Hematopoietic multipotent progenitor cell treated with erythropoietin and hydrocortisone succinate and interleukin-3 and kit ligand, for 15 days (in vitro differentiated cells): ENCODE measurements around the gene TMEM86A.
A peak's percentile ranks its signal among the peaks of the same experiment; 100 is the strongest.

ENCODE experiments used
- DNase-seq: peaks from one replicate; pipeline ENCODE4 v3.0.0-alpha.2; 2015; ENCODE audit warnings: low spot score

TMEM86A gene

GRCh38 chr11:18726040-18726439 is 27.5 kb downstream of the TMEM86A start, which contains the start of gene IGSF22:
Gene IGSF22 (minus strand): TSS chr11:18726188. CDS start chr11:18724236, 1,952 bp downstream.
- no peak for DNase-seq

- DNase-seq, result peak; percentile 11
These were observed 29.1 kb downstream of the TMEM86A start for GRCh38 chr11:18727479-18728236.

GRCh38 chr11:18728658-18729057 is 30.1 kb downstream of the TMEM86A start:
- DNase-seq, result no peak

- DNase-seq, result no peak
These were observed 30.8 kb downstream of the TMEM86A start for GRCh38 chr11:18729426-18729825.

GRCh38 chr11:18730020-18730419 is 31.4 kb downstream of the TMEM86A start:
- DNase-seq, result no peak

- no peak for DNase-seq
These were observed 32.9 kb downstream of the TMEM86A start for GRCh38 chr11:18731441-18731840.

- peak; percentile 43 for DNase-seq
These were observed 33.6 kb downstream of the TMEM86A start for GRCh38 chr11:18731949-18732821.

GRCh38 chr11:18733202-18733601 is 34.6 kb downstream of the TMEM86A start:
- no peak for DNase-seq

GRCh38 chr11:18736590-18737148 is 38.1 kb downstream of the TMEM86A start:
- no peak for DNase-seq

- no peak for DNase-seq
These were observed 39.1 kb downstream of the TMEM86A start for GRCh38 chr11:18737642-18738041.

- DNase-seq, result no peak
These were observed 41.1 kb downstream of the TMEM86A start for GRCh38 chr11:18739685-18740084.

GRCh38 chr11:18741783-18742182 is 43.2 kb downstream of the TMEM86A start:
- DNase-seq, result no peak

GRCh38 chr11:18743365-18743764 is 44.8 kb downstream of the TMEM86A start:
- DNase-seq, result no peak

- no peak for DNase-seq
These were observed 45.4 kb downstream of the TMEM86A start for GRCh38 chr11:18743900-18744514.

GRCh38 chr11:18745251-18745650 is 46.7 kb downstream of the TMEM86A start:
- no peak for DNase-seq

- DNase-seq, result no peak
These were observed 50.3 kb downstream of the TMEM86A start for GRCh38 chr11:18748766-18749365.

GRCh38 chr11:18749681-18750319 is 51.2 kb downstream of the TMEM86A start:
- no peak for DNase-seq

GRCh38 chr11:18750944-18751343 is 52.4 kb downstream of the TMEM86A start:
- no peak for DNase-seq

GRCh38 chr11:18752502-18752901 is 53.9 kb downstream of the TMEM86A start:
- DNase-seq, result no peak

- no peak for DNase-seq
These were observed 55.7 kb downstream of the TMEM86A start for GRCh38 chr11:18754308-18754707.
